COR-L47 (cell line): Measurements from ENCODE around the gene SLC28A3.

Experiments
- DNase-seq: peaks from one replicate; lab custom pipeline; 2025; lab: John Stamatoyannopoulos, UW

SLC28A3 gene

DNA sequence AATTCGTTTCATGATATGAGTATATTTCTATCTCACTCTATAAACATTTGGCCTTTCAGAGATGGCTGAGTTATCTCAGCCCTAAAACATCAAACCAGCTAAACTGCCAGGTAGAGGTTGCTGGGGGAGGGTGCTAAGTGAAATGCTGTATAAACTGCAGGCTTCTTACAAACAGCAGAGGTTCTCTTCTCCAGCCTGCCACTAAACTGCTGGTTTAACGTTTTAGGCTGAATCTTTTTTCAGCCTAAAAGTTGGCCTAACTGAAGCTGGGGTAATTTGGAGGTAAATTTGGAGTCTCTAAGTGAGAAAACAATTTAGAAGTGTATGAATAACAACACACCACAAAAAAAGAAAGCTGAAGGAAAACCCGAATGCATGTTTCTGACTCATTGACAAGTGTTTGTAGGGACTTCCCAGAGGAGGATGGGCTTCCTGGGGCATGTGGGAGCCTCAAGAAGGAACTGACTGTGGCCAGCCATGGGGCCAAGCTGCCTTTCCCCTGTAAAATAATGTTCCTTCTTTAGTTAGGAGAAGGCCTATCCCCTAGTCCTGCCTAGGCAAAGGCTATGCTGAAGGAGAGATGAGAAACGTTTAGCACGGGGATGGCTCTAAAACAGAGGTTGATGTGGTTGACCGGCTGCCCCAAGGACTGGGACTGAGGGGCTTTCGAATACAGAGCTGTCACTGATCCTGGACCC lies 44.3 kb downstream of the SLC28A3 start:
- DNase-seq, result no peak

DNA sequence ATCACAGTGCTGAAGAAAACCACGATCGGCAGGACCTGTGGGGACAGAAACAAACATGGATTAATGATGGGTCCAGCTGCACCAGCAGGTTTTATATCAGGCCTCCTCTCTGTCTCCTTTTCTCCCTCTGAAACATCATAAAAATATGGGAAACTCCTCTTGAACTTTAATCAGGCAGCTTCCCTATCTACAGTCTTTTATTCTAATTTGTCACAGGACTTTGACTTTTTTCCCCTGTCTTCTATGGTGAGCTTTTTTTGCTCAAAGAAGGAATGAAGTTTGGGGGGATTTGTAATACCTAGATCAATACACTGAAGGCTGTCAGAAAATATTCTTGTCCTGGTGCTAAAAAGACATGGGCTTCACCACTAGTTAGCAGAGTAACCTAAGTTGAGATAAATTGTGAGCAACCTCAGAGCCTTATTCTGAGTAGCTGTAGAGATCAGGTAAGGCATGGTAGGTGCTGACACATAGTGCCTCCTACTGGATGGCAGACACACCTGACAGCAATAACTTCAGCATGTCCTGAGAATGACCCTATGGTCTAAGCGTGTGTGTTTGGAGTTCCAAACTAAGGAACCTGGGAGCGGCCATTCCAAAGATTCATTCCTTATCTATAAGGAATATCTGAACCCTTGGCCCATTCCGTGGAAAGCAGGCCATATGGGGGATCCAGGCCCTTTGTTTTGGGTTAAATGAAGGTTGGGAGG lies 46.2 kb downstream of the SLC28A3 start:
- no peak for DNase-seq

DNA sequence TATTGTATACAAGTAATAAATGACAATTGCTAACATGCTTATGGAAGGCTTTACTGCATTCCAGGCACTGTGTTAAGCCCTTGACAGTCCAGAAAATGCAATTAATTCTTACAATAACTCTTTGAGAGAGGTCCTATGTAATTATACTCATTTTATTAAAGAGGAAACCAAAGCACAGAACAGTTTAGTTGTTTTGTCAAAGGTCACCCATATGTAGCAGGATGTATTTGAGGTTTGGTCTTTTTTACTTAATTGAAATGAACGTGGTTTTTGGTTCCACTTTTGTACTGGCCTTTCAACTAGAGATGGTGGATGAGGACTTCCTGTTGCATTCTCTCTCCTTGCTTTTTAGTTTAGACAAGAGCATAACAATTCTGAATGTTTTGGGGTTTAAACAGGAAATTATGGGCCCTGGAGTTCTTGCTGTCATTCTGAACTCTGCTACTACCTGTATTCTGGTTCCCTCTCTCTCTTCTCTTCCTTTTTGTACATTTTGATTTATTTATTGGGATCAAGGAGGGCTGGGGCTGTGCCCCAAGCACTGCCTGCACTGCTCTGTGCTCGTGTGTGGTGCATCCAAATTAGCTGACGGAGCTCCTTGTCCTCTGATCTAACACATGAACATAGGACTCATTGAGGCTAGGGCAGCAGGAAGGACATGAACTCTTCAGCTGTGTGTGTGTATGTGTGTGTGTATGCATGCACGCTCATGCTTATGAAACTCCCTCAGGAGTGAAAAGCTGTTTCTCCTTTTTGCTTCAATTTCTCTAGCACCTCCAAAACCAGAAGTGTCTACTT lies 47.4 kb downstream of the SLC28A3 start:
- DNase-seq, result no peak

DNA sequence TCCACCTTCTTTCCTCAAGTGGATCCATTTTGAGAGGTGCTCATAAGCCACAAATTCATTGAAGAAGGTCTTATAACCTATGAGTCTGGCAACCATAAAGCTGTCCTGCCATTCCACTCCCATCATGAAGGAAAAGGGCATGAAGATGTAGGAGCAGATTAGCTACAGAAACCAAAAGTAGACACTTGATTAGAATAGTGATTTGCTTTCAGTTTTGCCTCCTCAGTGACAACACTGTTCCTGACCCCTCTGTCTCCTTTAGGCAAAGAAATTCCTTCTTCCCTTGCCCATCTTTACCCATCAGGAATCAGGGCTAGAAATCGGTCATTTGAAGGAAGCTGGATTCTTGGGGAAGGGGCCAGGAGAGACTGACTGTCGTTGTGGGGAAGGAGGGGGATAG lies 55.2 kb downstream of the SLC28A3 start:
- DNase-seq, result no peak

DNA sequence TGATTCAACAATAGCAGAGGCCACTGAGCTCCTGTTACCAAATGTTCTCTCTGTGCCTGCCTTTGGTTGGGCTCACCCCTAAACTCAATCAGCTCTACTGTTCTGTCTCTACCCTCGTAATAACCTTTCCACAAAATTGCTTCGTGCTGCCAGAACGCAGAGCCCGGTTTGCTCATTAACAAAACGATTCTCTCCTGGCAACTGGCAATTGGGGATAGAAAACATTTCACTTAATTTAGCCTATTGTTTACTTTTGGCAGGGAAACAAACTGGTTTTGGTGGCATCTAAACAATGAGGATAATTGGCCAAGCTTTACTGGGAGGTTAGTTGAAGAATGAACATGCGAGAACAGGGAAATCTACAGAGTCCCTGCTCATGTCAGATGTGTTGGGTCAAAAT lies 56.6 kb downstream of the SLC28A3 start:
- DNase-seq, result peak; percentile 76

DNA sequence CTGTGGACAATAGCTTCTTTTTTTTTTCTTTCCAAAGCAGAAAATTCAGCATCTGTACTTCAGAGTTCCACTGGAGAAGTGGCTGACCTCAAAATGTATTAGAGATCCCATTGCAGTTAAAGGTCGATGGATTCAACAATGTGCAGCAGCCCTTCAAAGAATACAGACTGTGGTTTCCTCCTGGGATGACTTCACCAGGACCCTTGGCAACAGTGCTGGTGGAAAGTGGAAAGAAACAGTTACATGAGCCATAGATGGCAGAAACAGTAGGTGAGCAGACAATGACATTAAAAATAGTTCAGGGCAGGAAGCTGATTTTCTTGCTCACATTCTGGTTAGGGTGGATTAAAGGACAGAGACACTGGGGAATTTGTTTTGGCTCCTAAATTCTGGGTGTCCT lies 62.4 kb downstream of the SLC28A3 start:
- DNase-seq, result no peak

DNA sequence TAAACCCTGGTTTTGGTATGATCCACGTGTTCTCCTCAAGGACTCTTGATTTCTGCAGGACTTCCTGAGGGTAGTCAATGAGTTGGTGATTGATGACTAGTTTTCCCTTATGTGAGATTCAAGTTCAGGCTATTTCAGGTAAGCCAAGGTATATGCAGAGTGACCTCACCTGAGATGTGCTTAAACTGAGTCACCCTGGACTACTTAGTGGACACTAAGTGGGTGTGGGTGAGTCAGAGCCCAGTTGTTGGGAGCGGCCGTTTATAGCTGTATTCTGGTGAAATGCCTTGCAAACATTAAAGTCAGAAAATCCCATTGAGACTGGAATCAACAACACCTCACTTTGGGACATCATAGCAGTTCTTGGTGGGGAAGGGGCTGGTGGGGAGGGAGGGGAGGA lies 62.9 kb downstream of the SLC28A3 start:
- DNase-seq, result no peak

DNA sequence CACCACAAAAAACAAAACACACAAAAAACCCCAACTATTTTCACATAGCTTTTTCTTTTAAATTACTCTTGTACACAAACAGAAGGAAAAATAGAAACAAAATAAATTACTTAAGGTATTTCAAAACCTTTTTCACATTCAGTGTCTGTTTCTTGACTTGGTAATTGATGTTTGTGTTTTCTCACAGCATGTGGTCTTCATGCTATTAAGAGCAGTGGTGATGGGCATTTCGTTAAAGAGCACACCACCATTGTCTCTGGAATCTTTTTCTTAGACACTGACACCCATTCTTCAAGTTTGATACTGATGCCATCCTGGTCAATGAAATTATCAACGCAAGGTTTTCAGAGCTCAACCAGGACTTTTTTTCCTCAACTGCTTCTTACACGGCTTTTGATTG lies 63.8 kb downstream of the SLC28A3 start:
- no peak for DNase-seq

DNA sequence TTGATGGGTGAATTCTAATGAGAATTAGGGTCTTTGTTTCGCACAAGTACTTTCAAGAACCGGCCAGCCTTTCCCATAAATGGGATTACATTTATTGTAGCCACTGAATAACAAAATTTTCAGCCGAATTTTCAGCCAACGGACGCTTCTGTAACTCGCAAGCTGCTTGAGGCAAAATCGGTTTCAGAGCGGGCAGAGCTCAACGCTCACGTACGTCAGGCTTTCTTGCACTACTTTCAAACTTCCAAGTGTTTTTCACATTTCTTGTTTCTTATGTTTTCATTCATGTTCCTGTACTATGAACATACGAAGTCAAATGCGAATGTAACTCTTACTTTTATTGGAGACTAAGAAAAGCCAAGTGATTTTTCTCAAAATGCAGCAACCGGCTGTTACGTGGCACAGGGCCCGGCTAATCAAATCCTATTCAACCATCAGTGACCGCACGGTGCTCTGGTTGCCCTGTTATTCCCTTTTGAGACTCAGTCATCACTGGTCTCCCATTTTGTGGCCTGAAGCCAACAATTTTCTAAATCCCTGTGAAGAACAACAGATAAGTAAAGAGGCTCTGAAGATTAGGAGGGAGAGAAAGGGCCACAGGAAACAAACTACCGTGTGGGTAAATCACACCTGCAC lies 68.5 kb downstream of the SLC28A3 start:
- DNase-seq, result no peak

DNA sequence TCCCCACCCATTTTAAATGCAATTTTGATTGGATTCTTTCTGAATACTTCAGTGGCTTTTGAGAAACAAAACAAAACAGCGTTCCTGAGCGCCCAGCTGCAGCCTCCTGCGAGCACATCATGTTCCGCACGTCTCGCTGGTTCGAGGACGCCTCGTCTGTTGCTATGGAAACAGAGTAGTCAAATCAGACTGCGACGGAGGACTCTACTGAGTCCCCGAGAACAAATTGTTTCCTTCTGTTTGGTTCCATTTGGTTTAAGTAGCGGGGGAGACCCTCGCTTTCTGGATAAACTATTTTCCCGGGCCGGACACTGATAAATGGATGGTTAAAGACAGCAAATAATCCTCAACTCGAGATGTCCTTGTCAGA lies 69.0 kb downstream of the SLC28A3 start:
- no peak for DNase-seq

DNA sequence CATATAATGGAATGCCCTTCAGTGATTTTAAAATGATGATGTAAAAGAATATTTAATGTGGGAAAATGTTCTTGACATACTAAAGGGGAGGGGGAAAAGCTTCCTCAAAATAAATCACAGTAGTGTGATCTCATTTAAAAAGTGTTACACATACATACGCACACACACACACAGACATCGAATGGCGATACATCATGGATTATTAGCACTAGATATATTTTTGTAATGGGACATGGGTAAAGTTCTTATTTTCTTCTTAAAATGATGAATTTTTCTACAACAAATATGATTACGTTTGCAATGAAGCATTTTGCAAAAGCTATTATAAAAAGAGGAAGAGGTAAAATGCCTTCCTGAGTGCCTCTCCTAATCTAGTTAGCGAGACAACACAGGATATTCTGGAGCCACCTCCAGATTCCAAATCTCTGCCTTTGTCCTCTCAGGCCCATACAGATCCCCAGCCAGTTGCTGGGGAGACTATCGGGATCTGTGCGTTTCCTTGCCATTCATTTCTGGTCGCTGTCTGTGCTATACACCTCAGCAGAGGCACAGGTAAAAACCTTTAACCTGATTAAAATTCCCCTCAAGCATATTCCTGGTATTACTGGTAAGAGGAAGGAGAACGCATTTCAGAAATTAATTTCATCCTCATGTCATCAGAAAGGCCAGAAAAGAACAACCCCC lies 69.6 kb downstream of the SLC28A3 start:
- no peak for DNase-seq

DNA sequence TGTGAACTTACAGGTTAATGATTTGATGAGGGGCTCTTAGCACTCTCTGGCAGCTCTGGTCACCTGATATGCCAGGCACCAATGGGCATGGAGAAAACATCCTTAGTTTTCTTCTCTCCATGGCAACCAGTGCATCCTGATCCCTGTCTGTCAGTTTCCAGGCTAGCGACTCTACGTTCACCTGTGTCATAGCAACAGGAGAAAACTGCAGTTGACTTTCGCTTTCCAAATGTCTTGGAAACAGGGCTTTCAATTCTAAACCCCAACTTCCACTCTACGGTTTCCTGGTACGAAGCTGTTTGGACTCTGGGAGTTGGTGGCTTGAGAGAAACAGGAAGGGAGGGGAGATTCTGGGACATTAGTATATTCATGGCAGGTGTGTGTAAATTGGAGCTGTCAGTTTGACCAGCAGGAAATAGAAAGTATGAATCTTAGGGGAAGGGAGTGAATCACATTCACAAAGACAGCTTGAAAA lies 74.4 kb downstream of the SLC28A3 start:
- peak; percentile 70 for DNase-seq

DNA sequence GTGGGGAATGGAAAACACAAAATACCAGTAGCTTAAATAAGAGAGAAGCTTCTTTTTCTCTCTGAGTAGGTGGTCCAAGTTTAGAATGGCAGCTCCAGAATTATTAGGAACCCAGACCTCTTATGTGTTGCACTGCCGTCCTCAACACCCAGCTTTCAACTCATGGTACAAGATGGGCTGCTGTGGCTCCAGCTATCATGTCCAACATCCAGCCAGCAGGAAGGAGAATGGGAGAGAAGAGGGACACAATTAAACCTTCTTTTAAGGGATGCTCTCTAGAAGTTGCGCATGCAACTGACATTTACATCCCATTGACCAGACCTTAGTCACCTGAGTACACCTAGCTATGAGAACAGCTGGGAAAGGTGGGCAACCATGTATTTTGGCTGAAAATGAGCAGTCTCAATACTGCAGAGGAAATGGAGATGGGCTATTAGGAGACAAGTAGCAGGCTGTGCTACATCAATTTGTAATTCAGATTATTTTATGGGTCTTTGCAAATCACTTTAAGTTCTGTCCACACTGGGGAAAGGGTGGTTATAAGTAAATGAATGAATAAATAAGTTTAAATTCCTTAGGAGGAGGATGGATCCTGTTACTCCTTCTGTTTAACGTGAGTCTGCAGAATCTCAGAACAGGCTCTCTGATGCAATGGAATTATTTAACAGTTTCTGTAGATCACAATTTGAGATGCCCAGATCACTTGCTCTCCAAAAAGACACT lies 76.1 kb downstream of the SLC28A3 start:
- DNase-seq, result no peak

DNA sequence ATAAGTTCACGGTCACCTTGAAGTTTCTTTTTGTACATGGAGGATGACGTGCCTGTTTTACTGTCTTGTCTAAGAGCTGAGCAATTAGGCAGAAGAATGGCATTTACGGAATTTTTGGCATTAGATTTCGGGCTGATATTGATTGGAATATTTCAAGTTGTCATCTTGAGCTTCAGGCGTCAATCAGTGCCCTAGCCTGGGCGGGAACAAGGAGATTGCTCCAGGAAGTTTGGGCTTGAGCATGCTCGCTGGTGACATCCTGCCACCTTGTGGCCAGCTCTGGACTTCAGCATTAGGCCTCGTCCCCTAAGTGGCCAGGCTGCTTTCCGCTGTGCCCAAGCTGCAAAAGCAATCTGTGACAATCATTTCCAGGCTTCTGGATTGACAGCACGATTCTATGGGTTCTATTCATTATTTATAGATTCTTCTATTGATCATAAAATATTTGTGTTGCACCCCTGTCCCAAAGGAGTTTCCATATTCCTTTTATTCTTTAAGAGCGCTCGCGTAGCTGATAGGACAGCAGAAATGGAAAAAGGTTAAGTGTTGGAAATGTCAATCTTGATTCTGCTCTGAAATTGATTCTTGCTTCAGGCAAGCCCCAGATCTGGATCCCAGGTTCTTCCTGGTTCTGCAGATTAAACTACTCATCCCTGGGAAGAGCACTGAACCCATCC lies 79.3 kb downstream of the SLC28A3 start:
- DNase-seq, result peak; percentile 80

DNA sequence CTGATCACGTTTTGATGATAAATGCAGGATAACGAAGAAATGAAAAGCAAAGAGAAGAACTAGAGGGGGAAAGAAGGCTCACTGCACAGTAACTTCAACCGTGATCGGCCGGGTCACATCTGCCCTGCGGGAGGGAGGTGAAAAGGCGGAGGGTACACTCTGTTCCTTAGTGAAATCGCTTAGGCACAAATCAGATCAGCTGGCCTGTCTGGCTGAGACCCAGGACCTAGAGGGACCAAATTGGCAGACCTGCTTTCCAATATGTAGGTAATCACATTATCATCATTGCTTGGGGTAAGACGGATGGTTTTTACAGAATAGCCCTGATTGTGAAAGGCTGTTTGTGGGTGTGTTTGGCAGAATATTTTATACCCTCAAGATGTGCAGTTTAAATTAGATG lies 82.2 kb downstream of the SLC28A3 start:
- DNase-seq, result no peak

DNA sequence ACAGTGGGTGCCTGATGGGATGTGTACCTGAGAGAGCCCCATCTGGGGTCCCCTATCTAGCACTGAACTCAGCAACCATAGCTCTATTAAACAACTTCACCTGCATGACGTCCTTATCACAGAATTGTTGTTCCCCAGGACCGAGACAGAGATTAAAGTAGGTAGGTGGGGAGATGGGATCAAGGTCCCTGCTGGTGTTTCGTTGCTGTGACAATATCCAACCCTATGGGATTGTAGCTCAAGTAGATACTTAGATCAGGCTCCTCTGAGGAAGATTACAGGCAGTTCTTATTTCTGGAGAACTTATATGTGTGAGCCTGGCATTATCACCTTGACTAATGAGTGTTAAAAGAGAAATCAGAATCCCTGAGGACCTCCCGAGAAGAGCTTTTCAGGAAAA lies 84.9 kb downstream of the SLC28A3 start:
- no peak for DNase-seq

DNA sequence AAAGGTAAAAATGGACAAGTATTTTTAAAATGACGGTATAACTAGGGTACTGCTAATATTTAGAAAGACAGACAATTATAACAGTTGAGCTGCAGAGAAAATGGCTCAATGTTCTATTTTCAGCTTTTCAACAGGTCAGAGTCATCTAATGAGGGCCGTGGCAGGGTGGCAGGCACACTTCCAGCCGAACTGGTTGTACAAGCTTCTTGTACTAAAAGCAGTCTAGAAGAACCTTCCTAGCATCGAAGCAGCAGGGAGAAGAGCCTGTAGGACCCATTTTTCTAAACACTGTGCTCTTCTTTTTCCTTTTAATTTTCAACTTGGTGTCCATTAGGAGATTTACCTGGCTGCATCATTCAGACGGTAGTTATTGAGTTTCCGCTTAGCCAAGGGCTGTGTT lies 85.6 kb downstream of the SLC28A3 start:
- DNase-seq, result no peak

DNA sequence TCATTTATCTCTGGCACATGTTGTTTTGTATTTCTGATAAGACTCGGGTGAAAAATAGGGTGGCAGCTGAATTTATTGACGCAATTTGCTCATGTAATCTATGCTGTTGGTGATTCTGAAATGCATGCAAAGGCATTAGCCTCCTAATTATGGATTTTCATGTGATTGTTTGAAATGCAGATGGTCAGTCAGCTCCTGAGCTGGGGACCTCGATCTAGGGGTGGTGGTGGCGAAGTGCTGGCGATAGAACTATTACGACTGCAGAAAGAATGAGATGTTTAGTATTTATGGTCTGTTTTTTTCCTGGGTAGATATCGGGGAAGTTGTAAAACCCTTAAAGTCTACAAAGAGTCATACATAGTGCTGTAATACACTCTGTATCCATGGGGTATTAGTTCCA lies 88.6 kb downstream of the SLC28A3 start:
- no peak for DNase-seq

DNA sequence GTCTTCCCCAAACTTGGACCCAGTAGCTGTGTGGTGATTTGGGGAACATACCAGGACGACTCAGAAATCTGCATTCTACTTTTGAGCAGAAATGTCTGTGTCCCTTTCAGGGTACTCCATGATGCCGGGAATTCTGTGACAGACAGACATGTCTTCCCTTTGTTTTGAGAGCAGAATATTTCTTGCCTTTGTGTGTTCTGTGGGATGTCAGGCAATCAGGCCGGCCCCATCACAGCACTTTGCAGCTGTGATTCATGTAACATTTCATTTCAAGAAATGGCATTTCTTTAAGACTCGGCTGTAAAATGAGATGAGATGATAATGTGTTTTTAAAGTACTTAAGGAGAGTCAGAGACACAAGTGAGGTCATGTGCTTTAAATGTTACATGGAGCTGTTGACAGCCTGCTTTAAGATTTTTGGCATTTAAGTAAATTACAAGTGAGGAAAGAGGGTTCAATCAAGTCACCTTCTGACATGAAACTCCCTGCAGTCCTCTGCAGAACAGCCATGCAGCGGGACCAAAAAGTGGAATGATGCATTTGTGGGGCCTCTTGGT lies 98.7 kb downstream of the SLC28A3 start:
- DNase-seq, result no peak

DNA sequence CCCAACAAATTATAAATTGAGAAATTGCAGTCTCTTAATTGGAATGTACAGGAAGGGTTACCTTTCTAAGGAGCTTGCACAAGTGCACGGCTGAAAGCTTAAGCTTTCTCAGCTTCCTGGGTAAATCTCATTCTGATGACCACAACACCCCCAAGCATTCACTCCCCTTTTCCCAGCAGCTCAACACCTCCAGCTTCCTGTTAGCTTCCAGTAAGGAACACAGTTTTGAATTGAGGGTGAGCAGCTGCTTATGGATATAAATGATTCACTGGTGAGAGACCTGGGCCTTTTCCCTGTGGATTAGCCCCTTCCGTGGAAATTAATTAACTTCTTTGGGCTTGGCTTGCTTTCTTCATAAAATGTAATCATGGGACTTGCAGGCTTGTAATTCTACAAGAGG lies 101.2 kb downstream of the SLC28A3 start:
- no peak for DNase-seq
